A673 (cell line): ENCODE results near the gene VPS13D.

Experiments
- EZH2 ChIP-seq: fragments of 200-600 bp; sonication (generic); IDR thresholded peaks from 2 replicates; pipeline ENCODE4 v1.6.1; 2017; ENCODE audit warnings: borderline replicate concordance, low read depth, mild to moderate bottlenecking, mixed read lengths, antibody characterized with exemption, low read length; ENCODE audit not compliant: poor library complexity, severe bottlenecking
- TF ChIP-seq, protein P1 (sequence below): fragments of 300-800, 200-600 bp; sonication (generic); conservative IDR thresholded peaks from 2 replicates; pipeline ENCODE4 v1.5.1; 2017; ENCODE audit warnings: low read depth, mild to moderate bottlenecking, antibody characterized with exemption, low read length, moderate library complexity, mixed read lengths

DNA sequence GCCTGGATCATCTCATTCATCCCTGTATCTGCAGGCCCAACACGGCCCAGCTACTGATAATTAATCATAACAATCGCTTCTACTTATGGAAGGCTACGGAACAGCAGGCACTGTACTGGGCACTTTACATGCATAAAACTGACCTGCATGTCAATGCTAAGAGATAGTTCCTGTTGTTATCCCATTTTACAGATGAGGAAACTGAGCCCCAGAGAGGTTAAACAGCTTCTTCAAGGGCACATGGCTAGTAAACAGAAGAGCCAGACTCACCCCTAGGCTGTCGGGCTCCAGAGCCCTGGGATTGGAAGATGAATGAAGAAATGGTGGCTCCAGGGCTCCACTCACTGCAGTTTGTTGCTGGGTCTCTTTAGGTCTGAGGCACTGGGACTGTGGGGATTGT is 27.3 kb upstream of the VPS13D start:
- TF ChIP-seq, protein P1, sequence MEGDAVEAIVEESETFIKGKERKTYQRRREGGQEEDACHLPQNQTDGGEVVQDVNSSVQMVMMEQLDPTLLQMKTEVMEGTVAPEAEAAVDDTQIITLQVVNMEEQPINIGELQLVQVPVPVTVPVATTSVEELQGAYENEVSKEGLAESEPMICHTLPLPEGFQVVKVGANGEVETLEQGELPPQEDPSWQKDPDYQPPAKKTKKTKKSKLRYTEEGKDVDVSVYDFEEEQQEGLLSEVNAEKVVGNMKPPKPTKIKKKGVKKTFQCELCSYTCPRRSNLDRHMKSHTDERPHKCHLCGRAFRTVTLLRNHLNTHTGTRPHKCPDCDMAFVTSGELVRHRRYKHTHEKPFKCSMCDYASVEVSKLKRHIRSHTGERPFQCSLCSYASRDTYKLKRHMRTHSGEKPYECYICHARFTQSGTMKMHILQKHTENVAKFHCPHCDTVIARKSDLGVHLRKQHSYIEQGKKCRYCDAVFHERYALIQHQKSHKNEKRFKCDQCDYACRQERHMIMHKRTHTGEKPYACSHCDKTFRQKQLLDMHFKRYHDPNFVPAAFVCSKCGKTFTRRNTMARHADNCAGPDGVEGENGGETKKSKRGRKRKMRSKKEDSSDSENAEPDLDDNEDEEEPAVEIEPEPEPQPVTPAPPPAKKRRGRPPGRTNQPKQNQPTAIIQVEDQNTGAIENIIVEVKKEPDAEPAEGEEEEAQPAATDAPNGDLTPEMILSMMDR, result no peak
- TF ChIP-seq EZH2, result no peak
